ENCODE measurements around the gene RFC4. TPM values are rescaled to one million over a fixed set of nuclear protein-coding genes. Genes with fewer than 3 reads are reported as not detected.

Gene RFC4
- total RNA-seq, 1 donor from 2014 or later, result 13.1 TPM

DNA sequence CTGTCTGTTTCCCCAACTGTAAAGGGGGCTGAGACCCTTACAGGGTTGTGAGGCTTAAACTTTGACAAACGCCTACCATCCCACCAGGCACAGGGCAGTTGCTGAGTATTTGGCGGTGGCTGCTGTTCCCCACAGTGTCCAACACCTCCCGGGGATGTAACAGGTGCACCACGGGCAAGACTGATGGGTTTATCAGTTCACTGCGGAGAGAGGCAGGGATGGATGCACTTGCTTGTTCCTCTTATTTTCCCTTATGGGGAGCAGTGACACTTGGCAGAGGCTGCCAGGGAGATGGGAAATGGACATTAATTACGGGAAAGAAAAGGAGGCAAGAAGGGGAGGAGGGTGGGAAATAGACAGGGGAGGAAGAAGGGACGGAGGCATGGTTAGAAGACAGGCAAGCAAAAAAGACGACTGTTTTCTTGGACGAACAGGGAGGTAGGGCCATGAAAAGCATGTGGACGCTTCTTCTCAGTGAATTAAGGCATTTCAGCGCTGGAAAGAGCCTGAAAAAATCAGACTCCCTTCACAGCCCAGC lies 19.7 kb upstream of the RFC4 start:
- Histone ChIP-seq H3K36me3 (ENCODE audit: insufficient read depth, low read length) (no peaks in the 10 kb centered on the region), H2AFZ (ENCODE audit: low read depth, low read length) (peak overlapping the region; percentile 26), H3K9ac (ENCODE audit: low read length) (peak overlapping the region; percentile 62), H3K9me3 (ENCODE audit: insufficient read depth, low read depth, low read length) (no peaks in the 10 kb centered on the region), H3K4me2 (ENCODE audit: low read length) (peak overlapping the region; percentile 90), H3K79me2 (ENCODE audit: insufficient read depth, low read length) (no peaks in the 10 kb centered on the region), H3K27me3 (ENCODE audit: insufficient read depth, low read length) (peaks cover 33% of the 10 kb centered on the region), H3K4me3 (ENCODE audit: insufficient read depth, low read depth, low read length) (peak overlapping the region; percentile 31), H4K20me1 (ENCODE audit: insufficient read depth, low read length) (peaks cover 8% of the 10 kb centered on the region), H3K4me1 (ENCODE audit: insufficient read depth, low read length) (peaks cover 29% of the 10 kb centered on the region), H3K27ac (ENCODE audit: low read depth, low read length) (no peak overlapping the region)
- TF ChIP-seq EZH2 (IDR thresholded peaks at IDR 0.05; ENCODE audit: insufficient read depth, low read length), result no peak
- TF ChIP-seq, protein P1, sequence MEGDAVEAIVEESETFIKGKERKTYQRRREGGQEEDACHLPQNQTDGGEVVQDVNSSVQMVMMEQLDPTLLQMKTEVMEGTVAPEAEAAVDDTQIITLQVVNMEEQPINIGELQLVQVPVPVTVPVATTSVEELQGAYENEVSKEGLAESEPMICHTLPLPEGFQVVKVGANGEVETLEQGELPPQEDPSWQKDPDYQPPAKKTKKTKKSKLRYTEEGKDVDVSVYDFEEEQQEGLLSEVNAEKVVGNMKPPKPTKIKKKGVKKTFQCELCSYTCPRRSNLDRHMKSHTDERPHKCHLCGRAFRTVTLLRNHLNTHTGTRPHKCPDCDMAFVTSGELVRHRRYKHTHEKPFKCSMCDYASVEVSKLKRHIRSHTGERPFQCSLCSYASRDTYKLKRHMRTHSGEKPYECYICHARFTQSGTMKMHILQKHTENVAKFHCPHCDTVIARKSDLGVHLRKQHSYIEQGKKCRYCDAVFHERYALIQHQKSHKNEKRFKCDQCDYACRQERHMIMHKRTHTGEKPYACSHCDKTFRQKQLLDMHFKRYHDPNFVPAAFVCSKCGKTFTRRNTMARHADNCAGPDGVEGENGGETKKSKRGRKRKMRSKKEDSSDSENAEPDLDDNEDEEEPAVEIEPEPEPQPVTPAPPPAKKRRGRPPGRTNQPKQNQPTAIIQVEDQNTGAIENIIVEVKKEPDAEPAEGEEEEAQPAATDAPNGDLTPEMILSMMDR (IDR thresholded peaks at IDR 0.05; ENCODE audit: insufficient read depth, low read depth, low read length), result no peak
- FAIRE-seq (no peak), DNase-seq (ENCODE audit: low read depth) (no peak)
- peaks cover 2% of the 10 kb centered on the region for H3K36me3 Mint-ChIP-seq (ENCODE audit: low read depth, unreplicated experiment)
- peaks cover 31% of the 10 kb centered on the region for H3K27me3 Mint-ChIP-seq (ENCODE audit: low read depth, unreplicated experiment)
- H3K4me3 Mint-ChIP-seq (ENCODE audit: unreplicated experiment), result peak overlapping the region; percentile 75
- H3K27ac Mint-ChIP-seq (ENCODE audit: unreplicated experiment), result peak overlapping the region; percentile 62
- H3K4me1 Mint-ChIP-seq (ENCODE audit: low read depth, unreplicated experiment), result peaks cover 18% of the 10 kb centered on the region
- peaks cover 1% of the 10 kb centered on the region for H3K9me3 Mint-ChIP-seq (ENCODE audit: unreplicated experiment)

DNA sequence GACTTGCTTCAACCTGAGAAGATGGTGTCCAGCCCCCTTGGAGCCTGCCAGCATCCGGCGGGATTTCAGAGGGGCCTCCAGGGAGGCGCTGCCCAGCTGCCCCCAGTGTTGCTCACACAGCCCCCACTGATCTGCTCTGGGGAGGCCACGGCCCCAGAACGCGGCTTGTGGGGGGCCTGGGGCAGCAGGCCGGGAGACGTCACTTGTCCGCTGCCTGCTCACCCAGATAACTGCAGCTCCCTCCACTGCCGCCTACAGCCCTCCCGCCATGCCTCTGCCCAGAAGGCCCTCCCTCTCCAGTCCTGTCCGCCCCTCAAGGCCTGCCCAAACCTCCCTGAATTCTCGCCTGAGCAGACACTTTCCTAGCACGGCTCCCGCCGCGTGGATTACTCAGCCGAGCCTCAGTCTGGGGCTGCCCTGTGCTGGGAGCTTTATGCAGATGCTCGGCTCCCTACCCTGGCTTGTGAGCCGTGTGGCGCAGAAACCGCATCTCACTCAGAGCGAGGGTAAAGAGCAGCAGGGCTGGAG lies 19.1 kb upstream of the RFC4 start:
- Histone ChIP-seq H3K27me3 (ENCODE audit: insufficient read depth, low read length) (peaks cover 27% of the 10 kb centered on the region), H3K36me3 (ENCODE audit: insufficient read depth, low read length) (no peaks in the 10 kb centered on the region), H3K4me3 (ENCODE audit: insufficient read depth, low read depth, low read length) (peak overlapping the region; percentile 31), H3K9ac (ENCODE audit: low read length) (peak overlapping the region; percentile 62), H4K20me1 (ENCODE audit: insufficient read depth, low read length) (peaks cover 8% of the 10 kb centered on the region), H3K9me3 (ENCODE audit: insufficient read depth, low read depth, low read length) (no peaks in the 10 kb centered on the region), H3K27ac (ENCODE audit: low read depth, low read length) (peak overlapping the region; percentile 17), H3K79me2 (ENCODE audit: insufficient read depth, low read length) (no peaks in the 10 kb centered on the region), H2AFZ (ENCODE audit: low read depth, low read length) (peak overlapping the region; percentile 26), H3K4me1 (ENCODE audit: insufficient read depth, low read length) (peaks cover 29% of the 10 kb centered on the region), H3K4me2 (ENCODE audit: low read length) (peak overlapping the region; percentile 90)
- no peak overlapping the region for H3K27ac Mint-ChIP-seq (ENCODE audit: unreplicated experiment)
- H3K36me3 Mint-ChIP-seq (ENCODE audit: low read depth, unreplicated experiment), result peaks cover 2% of the 10 kb centered on the region
- H3K27me3 Mint-ChIP-seq (ENCODE audit: low read depth, unreplicated experiment), result peaks cover 25% of the 10 kb centered on the region
- DNase-seq (ENCODE audit: low read depth) (peak; percentile 69), FAIRE-seq (peak; percentile 13)
- H3K4me3 Mint-ChIP-seq (ENCODE audit: unreplicated experiment), result peak overlapping the region; percentile 75
- TF ChIP-seq, protein P1 (IDR thresholded peaks at IDR 0.05; ENCODE audit: insufficient read depth, low read depth, low read length), result no peak
- TF ChIP-seq EZH2 (IDR thresholded peaks at IDR 0.05; ENCODE audit: insufficient read depth, low read length), result no peak
- peaks cover 1% of the 10 kb centered on the region for H3K9me3 Mint-ChIP-seq (ENCODE audit: unreplicated experiment)
- H3K4me1 Mint-ChIP-seq (ENCODE audit: low read depth, unreplicated experiment), result peaks cover 18% of the 10 kb centered on the region

All from astrocyte (in vitro differentiated cells and primary cell).